Panc1 (cell line): ENCODE results near the gene KRT77.

Experiments
- POLR2AphosphoS5 ChIP-seq: IDR thresholded peaks from 2 replicates; pipeline ENCODE4 v1.6.1; 2012; ENCODE audit warnings: mild to moderate bottlenecking, low read depth, low read length, moderate library complexity
- SIN3A ChIP-seq: IDR thresholded peaks from 2 replicates; pipeline ENCODE4 v1.6.1; 2012; ENCODE audit warnings: low read depth, mild to moderate bottlenecking, low read length, moderate library complexity, borderline replicate concordance; ENCODE audit not compliant: insufficient read depth
- TF ChIP-seq, protein P1 (sequence below): fragments of 450-650 bp; IDR thresholded peaks from 2 replicates; pipeline ENCODE4 v1.5.1; 2017; ENCODE audit warnings: mild to moderate bottlenecking
- TF ChIP-seq, protein P2 (sequence below), 2 experiments: IDR thresholded peaks; 2 replicates each; pipeline ENCODE4 v1.6.1; 2011 to 2012; ENCODE audit warnings: low read depth in 2 of 2, control low read depth in 1 of 2, low read length in 1 of 2, mild to moderate bottlenecking in 1 of 2, moderate library complexity in 1 of 2; ENCODE audit not compliant: insufficient read depth in 1 of 2

DNA sequence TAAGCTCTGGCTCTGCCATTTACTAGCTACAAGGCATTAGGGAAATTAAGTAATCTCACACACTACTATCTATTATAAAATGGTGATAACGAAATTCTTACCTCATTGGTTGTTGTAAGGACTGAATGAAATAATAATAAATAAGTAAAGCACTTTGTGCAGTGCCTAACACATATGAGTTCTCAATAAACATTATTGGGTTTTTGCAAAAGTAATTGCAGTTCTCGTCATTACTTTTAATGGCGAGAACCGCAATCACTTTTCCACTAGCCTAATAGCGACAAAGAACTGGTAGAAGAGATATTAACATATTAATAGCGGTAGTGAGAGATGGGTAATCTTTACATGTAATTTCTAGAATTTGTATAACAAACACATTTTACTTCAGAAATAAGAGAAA lies 9.2 kb downstream of the KRT77 start:
- TF ChIP-seq, protein P1, sequence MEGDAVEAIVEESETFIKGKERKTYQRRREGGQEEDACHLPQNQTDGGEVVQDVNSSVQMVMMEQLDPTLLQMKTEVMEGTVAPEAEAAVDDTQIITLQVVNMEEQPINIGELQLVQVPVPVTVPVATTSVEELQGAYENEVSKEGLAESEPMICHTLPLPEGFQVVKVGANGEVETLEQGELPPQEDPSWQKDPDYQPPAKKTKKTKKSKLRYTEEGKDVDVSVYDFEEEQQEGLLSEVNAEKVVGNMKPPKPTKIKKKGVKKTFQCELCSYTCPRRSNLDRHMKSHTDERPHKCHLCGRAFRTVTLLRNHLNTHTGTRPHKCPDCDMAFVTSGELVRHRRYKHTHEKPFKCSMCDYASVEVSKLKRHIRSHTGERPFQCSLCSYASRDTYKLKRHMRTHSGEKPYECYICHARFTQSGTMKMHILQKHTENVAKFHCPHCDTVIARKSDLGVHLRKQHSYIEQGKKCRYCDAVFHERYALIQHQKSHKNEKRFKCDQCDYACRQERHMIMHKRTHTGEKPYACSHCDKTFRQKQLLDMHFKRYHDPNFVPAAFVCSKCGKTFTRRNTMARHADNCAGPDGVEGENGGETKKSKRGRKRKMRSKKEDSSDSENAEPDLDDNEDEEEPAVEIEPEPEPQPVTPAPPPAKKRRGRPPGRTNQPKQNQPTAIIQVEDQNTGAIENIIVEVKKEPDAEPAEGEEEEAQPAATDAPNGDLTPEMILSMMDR, result no peak
- TF ChIP-seq POLR2AphosphoS5 (no peak), SIN3A (no peak)
- TF ChIP-seq, protein P2, sequence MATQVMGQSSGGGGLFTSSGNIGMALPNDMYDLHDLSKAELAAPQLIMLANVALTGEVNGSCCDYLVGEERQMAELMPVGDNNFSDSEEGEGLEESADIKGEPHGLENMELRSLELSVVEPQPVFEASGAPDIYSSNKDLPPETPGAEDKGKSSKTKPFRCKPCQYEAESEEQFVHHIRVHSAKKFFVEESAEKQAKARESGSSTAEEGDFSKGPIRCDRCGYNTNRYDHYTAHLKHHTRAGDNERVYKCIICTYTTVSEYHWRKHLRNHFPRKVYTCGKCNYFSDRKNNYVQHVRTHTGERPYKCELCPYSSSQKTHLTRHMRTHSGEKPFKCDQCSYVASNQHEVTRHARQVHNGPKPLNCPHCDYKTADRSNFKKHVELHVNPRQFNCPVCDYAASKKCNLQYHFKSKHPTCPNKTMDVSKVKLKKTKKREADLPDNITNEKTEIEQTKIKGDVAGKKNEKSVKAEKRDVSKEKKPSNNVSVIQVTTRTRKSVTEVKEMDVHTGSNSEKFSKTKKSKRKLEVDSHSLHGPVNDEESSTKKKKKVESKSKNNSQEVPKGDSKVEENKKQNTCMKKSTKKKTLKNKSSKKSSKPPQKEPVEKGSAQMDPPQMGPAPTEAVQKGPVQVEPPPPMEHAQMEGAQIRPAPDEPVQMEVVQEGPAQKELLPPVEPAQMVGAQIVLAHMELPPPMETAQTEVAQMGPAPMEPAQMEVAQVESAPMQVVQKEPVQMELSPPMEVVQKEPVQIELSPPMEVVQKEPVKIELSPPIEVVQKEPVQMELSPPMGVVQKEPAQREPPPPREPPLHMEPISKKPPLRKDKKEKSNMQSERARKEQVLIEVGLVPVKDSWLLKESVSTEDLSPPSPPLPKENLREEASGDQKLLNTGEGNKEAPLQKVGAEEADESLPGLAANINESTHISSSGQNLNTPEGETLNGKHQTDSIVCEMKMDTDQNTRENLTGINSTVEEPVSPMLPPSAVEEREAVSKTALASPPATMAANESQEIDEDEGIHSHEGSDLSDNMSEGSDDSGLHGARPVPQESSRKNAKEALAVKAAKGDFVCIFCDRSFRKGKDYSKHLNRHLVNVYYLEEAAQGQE (IDR thresholded peaks at IDR 0.05; ENCODE audit: insufficient read depth in 1 of 2, low read depth in 2 of 2, low read length in 1 of 2), result no peak
